Measurements from ENCODE around the gene CDX2.
"Not testable (repeated sequence)": the region's sequence is repeated elsewhere in the genome, so short reads cannot be mapped to it uniquely, and the experiment has no call there.

GRCh38 chr13:28005016-28005415 lies 35.9 kb upstream of the CDX2 start:
- not testable (repeated sequence) for TF ChIP-seq GABPA (IDR thresholded peaks at IDR 0.05; ENCODE audit: low read depth); POLR2AphosphoS5 (IDR thresholded peaks at IDR 0.05; ENCODE audit: low read depth); REST (IDR thresholded peaks at IDR 0.05; ENCODE audit: insufficient replicate concordance, low read depth)
- TF ChIP-seq, protein P1, sequence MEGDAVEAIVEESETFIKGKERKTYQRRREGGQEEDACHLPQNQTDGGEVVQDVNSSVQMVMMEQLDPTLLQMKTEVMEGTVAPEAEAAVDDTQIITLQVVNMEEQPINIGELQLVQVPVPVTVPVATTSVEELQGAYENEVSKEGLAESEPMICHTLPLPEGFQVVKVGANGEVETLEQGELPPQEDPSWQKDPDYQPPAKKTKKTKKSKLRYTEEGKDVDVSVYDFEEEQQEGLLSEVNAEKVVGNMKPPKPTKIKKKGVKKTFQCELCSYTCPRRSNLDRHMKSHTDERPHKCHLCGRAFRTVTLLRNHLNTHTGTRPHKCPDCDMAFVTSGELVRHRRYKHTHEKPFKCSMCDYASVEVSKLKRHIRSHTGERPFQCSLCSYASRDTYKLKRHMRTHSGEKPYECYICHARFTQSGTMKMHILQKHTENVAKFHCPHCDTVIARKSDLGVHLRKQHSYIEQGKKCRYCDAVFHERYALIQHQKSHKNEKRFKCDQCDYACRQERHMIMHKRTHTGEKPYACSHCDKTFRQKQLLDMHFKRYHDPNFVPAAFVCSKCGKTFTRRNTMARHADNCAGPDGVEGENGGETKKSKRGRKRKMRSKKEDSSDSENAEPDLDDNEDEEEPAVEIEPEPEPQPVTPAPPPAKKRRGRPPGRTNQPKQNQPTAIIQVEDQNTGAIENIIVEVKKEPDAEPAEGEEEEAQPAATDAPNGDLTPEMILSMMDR (IDR thresholded peaks at IDR 0.05; ENCODE audit: insufficient read depth, low read length) = not testable (repeated sequence)
